Activated CD8-positive, alpha-beta memory T cell treated with anti-CD3 and anti-CD28 coated beads for 36 hours (primary cell): ENCODE results near the gene MMP21. TPM values are rescaled to one million over a fixed set of nuclear protein-coding genes. Genes with fewer than 3 reads are reported as not detected.

Experiments used
- CTCF ChIA-PET: fragments of 350-600 bp; sonication (Branson Sonifier 250); formaldehyde crosslinking; loops from one replicate; lab custom pipeline; 2021; ENCODE audit warnings: antibody characterized with exemption; lab: Charles Lee
- POLR2A ChIA-PET: fragments of 350-600 bp; sonication (Branson Sonifier 250); formaldehyde crosslinking; loops from one replicate; lab custom pipeline; 2021; ENCODE audit warnings: antibody characterized with exemption; lab: Charles Lee
- total RNA-seq, 2 experiments: library from RNA; stranded (reverse); gene quantifications; one replicate each; pipeline ENCODE4 v1.2.3, GENCODE V29; 2021

Gene MMP21
- total RNA-seq, 2 experiments from 2014 or later, result not detected

DNA sequence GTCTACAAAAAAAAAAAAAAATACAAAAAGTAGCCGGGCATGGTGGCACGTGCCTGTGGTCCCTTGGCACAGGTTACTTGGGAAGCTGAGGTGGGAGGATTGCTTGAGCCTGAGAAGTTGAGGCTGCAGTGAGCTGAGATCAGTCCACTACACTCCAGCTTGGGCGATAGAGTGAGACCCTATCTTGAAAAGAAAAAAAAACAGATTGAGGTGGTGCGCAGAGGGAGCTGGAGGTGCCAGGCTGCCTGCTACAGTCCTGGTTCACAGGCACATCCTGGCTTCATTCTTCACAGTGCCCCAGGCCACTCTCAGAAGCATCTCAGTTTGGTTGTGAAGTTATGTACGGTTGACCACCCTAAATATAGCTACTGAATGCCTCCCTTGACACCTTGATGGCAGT, 4.8 kb downstream of the MMP21 start:
- CTCF ChIA-PET, result no interaction called here
- POLR2A ChIA-PET, result no interaction called here

DNA sequence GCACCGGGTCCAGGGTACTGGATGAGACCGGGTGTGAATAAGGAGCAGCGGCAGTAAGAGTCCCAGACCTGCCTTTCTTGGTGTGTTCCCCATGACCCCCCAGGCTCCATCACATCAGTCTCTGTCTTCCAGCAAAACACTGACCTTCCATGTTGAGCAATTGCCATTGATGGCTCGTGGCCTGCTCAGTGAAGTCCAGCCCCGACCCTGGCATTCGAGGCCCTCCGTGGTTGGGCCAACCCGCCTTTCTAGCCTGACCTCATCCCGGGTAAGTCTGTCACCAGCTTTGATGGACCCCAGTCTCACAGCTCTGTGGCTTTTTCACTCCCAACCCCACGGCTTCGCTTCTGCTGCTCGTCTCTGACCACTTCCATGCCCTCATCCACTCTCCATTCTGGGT, 6.4 kb downstream of the MMP21 start:
- POLR2A ChIA-PET, result no interaction called here

DNA sequence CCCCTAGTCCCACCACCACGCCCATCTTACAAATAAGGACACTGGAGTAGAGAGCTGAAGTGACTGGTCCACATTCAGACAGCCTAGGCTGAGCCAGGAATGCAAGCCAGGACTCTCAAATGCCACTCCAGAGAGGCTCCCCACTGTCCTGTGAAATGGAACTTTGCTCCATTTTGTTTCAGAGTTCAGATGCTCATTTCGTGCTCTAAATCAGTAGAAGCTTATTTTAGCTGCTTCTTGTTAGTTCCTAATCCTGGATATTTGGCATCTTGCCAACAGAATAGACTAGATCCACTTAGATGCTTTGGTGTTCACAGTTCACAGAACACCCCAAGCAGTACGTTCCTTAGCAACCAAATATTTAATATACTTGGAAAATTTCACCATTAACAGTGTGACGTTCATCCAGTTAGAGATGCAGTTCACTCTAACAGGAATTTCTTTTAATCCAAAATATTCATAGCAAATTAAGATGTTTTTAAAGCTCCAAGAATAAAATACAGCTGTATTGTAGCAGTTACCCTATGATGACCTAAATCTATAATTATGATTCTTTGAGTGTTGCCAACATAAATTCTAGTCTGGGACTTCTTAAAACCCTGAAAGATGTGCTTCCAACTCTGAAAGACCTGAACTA, 7.3 kb downstream of the MMP21 start:
- ChIA-PET CTCF (no interaction called here), POLR2A (no interaction called here)

More for the DNA sequence above, 6.4 kb downstream of the MMP21 start:
- CTCF ChIA-PET, result no interaction called here

DNA sequence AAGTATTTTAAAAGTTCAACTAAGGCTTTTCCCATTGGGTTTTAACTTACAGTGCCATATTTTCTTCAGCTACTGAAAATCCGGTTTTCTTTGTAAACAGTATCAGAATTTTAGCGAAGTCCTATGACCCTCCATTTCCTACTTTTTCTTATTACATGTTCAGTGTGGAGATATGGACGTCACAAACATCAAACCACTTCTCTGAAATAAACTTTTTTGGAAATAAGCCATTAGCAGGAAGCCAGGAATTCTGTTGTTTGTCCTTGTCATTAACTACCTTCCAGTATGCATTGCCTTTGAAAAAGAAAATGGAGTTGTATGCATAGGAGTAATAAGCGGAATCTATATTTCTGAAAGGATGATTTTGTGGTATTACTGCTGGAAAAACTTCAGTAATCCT, 9.1 kb downstream of the MMP21 start:
- POLR2A ChIA-PET, result no interaction called here
- CTCF ChIA-PET, result no interaction called here

GRCh38 chr10:125765835-125766234, 9.8 kb downstream of the MMP21 start:
- ChIA-PET POLR2A (no interaction called here), CTCF (no interaction called here)

- POLR2A ChIA-PET, result no interaction called here
- CTCF ChIA-PET, result no interaction called here
Observed at GRCh38 chr10:125762692-125763648, 12.7 kb downstream of the MMP21 start.

GRCh38 chr10:125761961-125762360, 13.7 kb downstream of the MMP21 start:
- ChIA-PET POLR2A (no interaction called here), CTCF (no interaction called here)

- ChIA-PET POLR2A (no interaction called here), CTCF (no interaction called here)
Observed at GRCh38 chr10:125757742-125758141, 17.9 kb downstream of the MMP21 start.

GRCh38 chr10:125756853-125757487, 18.7 kb downstream of the MMP21 start:
- CTCF ChIA-PET, result no interaction called here
- POLR2A ChIA-PET, result no interaction called here

DNA sequence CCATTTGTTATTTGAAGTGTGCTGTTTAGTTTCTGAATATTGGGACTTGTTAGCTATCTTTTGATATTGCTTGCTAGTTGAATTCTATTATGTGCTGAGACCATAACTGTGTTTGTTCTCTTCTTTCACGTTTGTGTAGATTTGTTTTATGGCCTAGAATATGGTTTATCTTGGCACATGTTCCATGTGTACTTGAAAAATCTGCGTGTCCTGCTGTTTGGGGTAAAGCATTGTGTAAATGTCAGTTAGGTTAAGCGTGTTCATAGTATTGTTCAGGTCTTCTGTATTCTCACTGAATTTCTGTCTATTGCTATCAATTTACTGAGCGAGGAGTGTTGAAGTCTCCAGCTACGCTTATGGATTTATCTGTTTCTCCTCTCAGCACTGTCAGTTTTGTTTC, 19.4 kb downstream of the MMP21 start:
- ChIA-PET POLR2A (no interaction called here), CTCF (no interaction called here)

DNA sequence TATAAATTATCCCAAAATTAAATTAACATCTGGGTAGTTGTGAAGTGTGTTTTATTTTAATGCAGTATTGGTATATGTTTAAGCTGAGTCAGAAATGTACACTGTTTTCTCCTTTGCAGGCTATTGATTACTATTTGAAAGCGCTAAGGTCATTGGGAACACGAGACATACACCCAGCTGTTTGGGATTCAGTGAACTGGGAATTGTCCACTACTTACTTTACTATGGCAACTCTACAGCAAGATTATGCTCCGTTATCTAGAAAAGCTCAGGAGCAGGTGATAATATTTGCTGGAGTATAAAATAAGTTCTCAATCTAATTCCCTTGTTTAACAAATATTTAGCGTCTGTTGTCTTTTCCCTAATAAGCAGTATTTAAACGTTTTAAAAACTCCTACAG, 28.2 kb downstream of the MMP21 start:
- ChIA-PET POLR2A (no interaction called here), CTCF (no interaction called here)

- ChIA-PET CTCF (no interaction called here), POLR2A (no interaction called here)
Observed at GRCh38 chr10:125744909-125745308, 30.7 kb downstream of the MMP21 start.

DNA sequence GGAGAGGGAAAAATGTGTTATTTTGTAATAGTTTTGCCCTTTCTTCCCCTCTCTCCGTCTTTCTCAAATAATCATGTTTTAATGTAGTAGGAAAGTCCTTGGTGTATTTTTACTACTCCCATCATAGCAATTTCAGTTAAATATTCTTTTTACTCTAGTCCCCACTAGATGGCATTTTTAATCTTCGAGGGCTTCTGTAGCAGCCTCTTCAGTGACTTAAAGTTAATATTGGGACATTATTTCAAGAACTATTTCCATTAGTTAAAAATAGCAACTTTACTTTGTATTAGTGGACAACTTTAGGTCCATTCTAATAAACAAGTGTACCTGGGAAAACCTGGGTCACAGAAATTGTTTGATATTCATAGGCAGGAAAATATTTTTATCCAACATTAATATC, 33.2 kb downstream of the MMP21 start:
- CTCF ChIA-PET, result no interaction called here
- POLR2A ChIA-PET, result no interaction called here

- POLR2A ChIA-PET, result no interaction called here
Observed at GRCh38 chr10:125739994-125740679, 35.5 kb downstream of the MMP21 start.

DNA sequence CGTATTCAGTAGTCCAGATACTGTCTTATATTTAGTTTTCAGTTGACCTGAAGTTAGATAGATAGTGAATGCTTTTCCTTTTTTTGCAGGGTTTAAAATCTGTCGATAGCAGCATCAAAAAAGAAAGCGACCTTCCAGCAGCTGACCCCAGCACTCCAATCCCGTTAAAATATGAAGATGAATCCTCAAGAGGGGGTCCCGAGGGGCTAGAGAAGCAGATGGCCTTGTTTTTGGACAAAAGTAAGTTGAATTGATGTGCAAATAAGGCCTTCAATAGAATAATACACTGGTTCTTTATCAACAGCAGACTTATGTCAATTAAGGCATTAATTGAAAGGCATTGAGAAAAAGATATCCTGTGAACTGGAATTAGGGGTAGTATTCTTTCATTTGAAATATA, 37.4 kb downstream of the MMP21 start:
- CTCF ChIA-PET, result no interaction called here
- POLR2A ChIA-PET, result no interaction called here

More at GRCh38 chr10:125739994-125740679, 35.5 kb downstream of the MMP21 start:
- CTCF ChIA-PET, result no interaction called here

DNA sequence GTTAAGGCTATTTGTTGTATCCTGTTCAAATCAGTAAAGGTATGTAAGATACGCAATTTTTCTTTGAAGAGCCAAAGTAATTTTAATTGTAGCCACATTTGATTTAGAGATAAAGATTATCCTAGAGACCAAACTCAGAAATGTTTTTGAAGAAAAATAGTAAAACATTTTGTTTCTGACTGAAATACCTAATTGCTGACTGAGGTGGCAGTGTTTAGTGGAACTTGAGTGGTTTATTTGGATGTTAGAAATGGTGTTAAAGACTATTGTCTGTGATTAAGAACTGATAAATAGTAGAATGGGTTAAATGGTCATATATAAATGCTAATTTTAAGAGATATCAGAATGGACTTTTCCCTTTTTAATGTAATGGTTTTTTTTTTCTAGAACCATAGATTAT, 40.8 kb downstream of the MMP21 start:
- ChIA-PET CTCF (no interaction called here), POLR2A (no interaction called here)

- ChIA-PET POLR2A (no interaction called here), CTCF (no interaction called here)
Observed at GRCh38 chr10:125734148-125734547, 41.5 kb downstream of the MMP21 start.

DNA sequence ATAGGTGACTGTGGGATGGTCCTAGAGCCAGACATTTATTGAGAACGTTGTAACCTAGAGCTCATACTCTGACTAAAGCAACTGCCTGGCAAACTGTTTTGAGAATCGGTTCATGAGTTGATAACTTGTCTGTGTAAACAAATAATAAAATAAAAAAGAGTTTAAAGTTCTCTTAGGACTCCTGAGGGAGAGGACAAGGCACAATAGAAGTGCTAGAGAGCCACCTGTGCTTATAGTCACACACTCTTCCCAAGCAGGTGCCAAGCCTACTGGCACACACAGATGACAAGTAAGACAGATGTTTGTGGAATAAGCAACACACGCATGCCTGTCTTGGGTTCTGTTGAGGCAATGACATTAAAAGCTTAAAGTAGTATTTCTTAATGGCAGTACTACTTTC, 48.2 kb downstream of the MMP21 start:
- POLR2A ChIA-PET, result no interaction called here
- CTCF ChIA-PET, result no interaction called here

- POLR2A ChIA-PET, result no interaction called here
- CTCF ChIA-PET, result no interaction called here
Observed at GRCh38 chr10:125726914-125727313, 48.7 kb downstream of the MMP21 start.

- POLR2A ChIA-PET, result no interaction called here
- CTCF ChIA-PET, result no interaction called here
Observed at GRCh38 chr10:125722811-125723210, 52.8 kb downstream of the MMP21 start.
